Skeletal muscle tissue (tissue), 2 donors: ENCODE results near the gene CEP104. TPM values are rescaled to one million over a fixed set of nuclear protein-coding genes. Genes with fewer than 3 reads are reported as not detected.

Source experiments
- small RNA-seq: library from RNA; depleted of rRNA; stranded (forward); fragments of <200 nt; gene quantifications from one replicate; pipeline ENCODE3, GENCODE V24; 2014
- total RNA-seq: library from RNA; depleted of rRNA; stranded (reverse); fragments of >200 nt; gene quantifications from one replicate; pipeline ENCODE4 v1.2.3, GENCODE V29; 2014

CEP104 gene
- total RNA-seq, 1 donor from 2014 or later = 26.1 TPM

Small RNA genes within 50 kb of the gene (small RNA-seq; reads per million reads assigned to genes)
- gene RN7SL574P = not detected

Other genes with a start within 250 kb of the CEP104 start
- 10.4 TPM for gene MEGF6, start 245.7 kb downstream of the CEP104 start, total RNA-seq
- 17.2 TPM for gene TPRG1L, start 232.2 kb downstream of the CEP104 start, total RNA-seq
- 13.0 TPM for gene WRAP73, start 207.1 kb downstream of the CEP104 start, total RNA-seq
- not detected for gene TP73, start 204.7 kb downstream of the CEP104 start, total RNA-seq
- not detected for gene CCDC27, start 104.8 kb downstream of the CEP104 start, total RNA-seq
- 1.6 TPM for gene SMIM1, start 84.5 kb downstream of the CEP104 start, total RNA-seq
- gene LRRC47, start 60.7 kb downstream of the CEP104 start, total RNA-seq = 28.7 TPM
- 2.1 TPM for gene DFFB, start 265 bp upstream of the CEP104 start, total RNA-seq
- gene C1orf174, start 43.1 kb upstream of the CEP104 start, total RNA-seq = 20.9 TPM